HepG2 (cell line): ENCODE data around the gene TUBB. TPM values are rescaled to one million over a fixed set of nuclear protein-coding genes. Genes with fewer than 3 reads are reported as not detected.

Source experiments
- ADNP ChIP-seq: sonication (generic); formaldehyde crosslinking; IDR thresholded peaks from 2 replicates; pipeline ENCODE4 v1.4.0; 2020; ENCODE audit warnings: missing genetic modification reagents
- ATF3 ChIP-seq: sonication (generic); formaldehyde crosslinking; IDR thresholded peaks from 2 replicates; pipeline ENCODE4 v1.4.0; 2020; ENCODE audit warnings: missing genetic modification reagents
- BATF2 ChIP-seq: sonication (generic); formaldehyde crosslinking; IDR thresholded peaks from 2 replicates; pipeline ENCODE4 v1.8.0; 2022; ENCODE audit warnings: mild to moderate bottlenecking, missing genetic modification reagents, moderate library complexity
- HNRNPL ChIP-seq: fragments of 200-400 bp; formaldehyde crosslinking; IDR thresholded peaks from 2 replicates; pipeline ENCODE4 v1.6.1; 2017; ENCODE audit warnings: mild to moderate bottlenecking, low read depth, low read length
- IKZF5 ChIP-seq: IDR thresholded peaks from 2 replicates; pipeline ENCODE4 v1.6.1; 2018; ENCODE audit warnings: missing genetic modification reagents, mild to moderate bottlenecking, missing compliant biosample characterization
- KDM2A ChIP-seq: sonication (generic); formaldehyde crosslinking; IDR thresholded peaks from 2 replicates; pipeline ENCODE4 v1.4.0; 2020; ENCODE audit warnings: low read depth, missing genetic modification reagents, borderline replicate concordance
- KDM3A ChIP-seq: IDR thresholded peaks from 2 replicates; pipeline ENCODE4 v1.6.1; 2018; ENCODE audit warnings: low read depth, missing compliant biosample characterization
- KLF6 ChIP-seq: IDR thresholded peaks from 2 replicates; pipeline ENCODE4 v1.8.0; 2016; ENCODE audit warnings: missing biosample characterization, missing genetic modification reagents
- LBX2 ChIP-seq: sonication (generic); formaldehyde crosslinking; IDR thresholded peaks from 2 replicates; pipeline ENCODE4 v1.5.0; 2020; ENCODE audit warnings: missing genetic modification reagents, mild to moderate bottlenecking, borderline replicate concordance
- MXD1 ChIP-seq: sonication (generic); formaldehyde crosslinking; IDR thresholded peaks from 2 replicates; pipeline ENCODE4 v1.4.0; 2020; ENCODE audit warnings: mild to moderate bottlenecking, missing genetic modification reagents
- PCBP2 ChIP-seq: fragments of 200-400 bp; formaldehyde crosslinking; optimal IDR thresholded peaks from 2 replicates; pipeline ENCODE3; 2018; ENCODE audit warnings: low read length, low read depth; ENCODE audit not compliant: poor library complexity, severe bottlenecking
- PITX1 ChIP-seq: sonication (generic); formaldehyde crosslinking; IDR thresholded peaks from 2 replicates; pipeline ENCODE4 v1.5.1; 2020; ENCODE audit warnings: mild to moderate bottlenecking, missing genetic modification reagents
- POGK ChIP-seq: sonication (generic); formaldehyde crosslinking; conservative IDR thresholded peaks from 2 replicates; pipeline ENCODE4 v1.8.0; 2022; ENCODE audit warnings: mild to moderate bottlenecking, moderate library complexity, missing genetic modification reagents
- POLR2G ChIP-seq: fragments of 200-400 bp; formaldehyde crosslinking; IDR thresholded peaks from 2 replicates; pipeline ENCODE4 v1.6.1; 2018; ENCODE audit warnings: mild to moderate bottlenecking, low read depth, low read length, moderate library complexity
- SP140L ChIP-seq: sonication (generic); formaldehyde crosslinking; IDR thresholded peaks from 2 replicates; pipeline ENCODE4 v1.4.0; 2020; ENCODE audit warnings: missing genetic modification reagents, borderline replicate concordance
- TAF1 ChIP-seq: sonication (generic); formaldehyde crosslinking; IDR thresholded peaks from 2 replicates; pipeline ENCODE4 v1.4.0; 2020; ENCODE audit warnings: missing genetic modification reagents
- TBX3 ChIP-seq: fragments of 450-650 bp; IDR thresholded peaks from 2 replicates; pipeline ENCODE4 v1.6.1; 2017; ENCODE audit warnings: antibody characterized with exemption, mild to moderate bottlenecking, inconsistent platforms, borderline replicate concordance
- ZBTB38 ChIP-seq: sonication (generic); formaldehyde crosslinking; IDR thresholded peaks from 2 replicates; pipeline ENCODE4 v1.5.1; 2020; ENCODE audit warnings: mild to moderate bottlenecking, missing genetic modification reagents
- ZNF562 ChIP-seq: sonication (generic); formaldehyde crosslinking; IDR thresholded peaks from 2 replicates; pipeline ENCODE4 v1.8.0; 2022; ENCODE audit warnings: missing genetic modification reagents, borderline replicate concordance
- ZNF598 ChIP-seq: sonication (generic); formaldehyde crosslinking; IDR thresholded peaks from 2 replicates; pipeline ENCODE4 v1.5.1; 2020; ENCODE audit warnings: mild to moderate bottlenecking, missing genetic modification reagents, borderline replicate concordance
- ZNF616 ChIP-seq: sonication (generic); formaldehyde crosslinking; IDR thresholded peaks from 2 replicates; pipeline ENCODE4 v1.5.0; 2020; ENCODE audit warnings: low read depth, mild to moderate bottlenecking, missing genetic modification reagents
- ZNF672 ChIP-seq: sonication (generic); formaldehyde crosslinking; IDR thresholded peaks from 2 replicates; pipeline ENCODE4 v1.8.1; 2022; ENCODE audit warnings: missing genetic modification reagents
- ZNF720 ChIP-seq: sonication (generic); formaldehyde crosslinking; IDR thresholded peaks from 2 replicates; pipeline ENCODE4 v1.4.0; 2020; ENCODE audit warnings: missing genetic modification reagents
- polyA plus RNA-seq, 8 experiments: library from polyadenylated mRNA; depleted of rRNA in 3 of 8; stranded (reverse) in 7 of 8; unstranded in 1 of 8; fragments of >200 nt; fragmentation: Illumina TruSeq in 4 of 8; extraction: Trizol in 4 of 8; gene quantifications; 2 replicates each; pipeline versions ENCODE4 v1.2.1 to v1.2.3, GENCODE V29; 2011 to 2016; ENCODE audit warnings: low read depth in 4 of 8, missing spikeins in 1 of 8, mixed read lengths in 1 of 8; ENCODE audit not compliant: insufficient read depth in 1 of 8
- total RNA-seq, 5 experiments: library from RNA; depleted of rRNA; stranded (reverse); fragments of >200 nt; fragmentation: Illumina TruSeq; extraction: Trizol; gene quantifications; 2 replicates each; pipeline ENCODE4 v1.2.3, GENCODE V29; 2016; ENCODE audit warnings: low read depth in 1 of 5

The TUBB gene
- total and polyA plus RNA-seq, 2 of the 13 experiments (the other 11 are each of a cell fraction or from before 2014, with no cell fraction given): 911 to 1,163 TPM

GRCh38 chr6:30769088-30769852 lies 49.1 kb downstream of the TUBB start (continued):
- TF ChIP-seq LBX2 (CRISPR knock-in tag) (no peak), ZNF598 (CRISPR knock-in tag) (peak; percentile 74; the same call in 1 of the 2 replicates), TAF1 (peak; percentile 72), ADNP (CRISPR knock-in tag) (peak; percentile 49; the same call in 1 of the 2 replicates), ZBTB38 (CRISPR knock-in tag) (peak; percentile 93), KLF6 (CRISPR knock-in tag) (peak; percentile 57; the same call in 1 of the 2 replicates), POGK (no peak; the same call in 1 of the 2 replicates), KDM3A (CRISPR knock-in tag) (0 out of 2 replicates have a peak, but pooled peaks have one; percentile 44), MXD1 (CRISPR knock-in tag) (0 out of 2 replicates have a peak, but pooled peaks have one; percentile 16), SP140L (CRISPR knock-in tag) (no peak), TBX3 (peak; percentile 38; the same call in 1 of the 2 replicates), ZNF616 (CRISPR knock-in tag) (0 out of 2 replicates have a peak, but pooled peaks have one; percentile 5), HNRNPL (0 out of 2 replicates have a peak, but pooled peaks have one; percentile 47), PITX1 (peak; percentile 96), ZNF562 (CRISPR knock-in tag) (no peak), POLR2G (peak; percentile 88), ATF3 (peak; percentile 99), ZNF672 (CRISPR knock-in tag) (no peak), PCBP2 (no peak), IKZF5 (CRISPR knock-in tag) (peak; percentile 88; the same call in 1 of the 2 replicates), KDM2A (CRISPR knock-in tag) (peak; percentile 80), ZNF720 (CRISPR knock-in tag) (no peak), BATF2 (CRISPR knock-in tag) (no peak; the same call in 1 of the 2 replicates)
